Breast epithelium (tissue), 4 donors: ENCODE measurements around the gene CFHR2. TPM values are rescaled to one million over a fixed set of nuclear protein-coding genes. Genes with fewer than 3 reads are reported as not detected.

ENCODE experiments used
- DNase-seq, 2 donors: peaks; one replicate each; pipeline ENCODE4 v3.0.0-alpha.2; 2019; ENCODE audit warnings: low spot score in 2 of 2
- H3K27ac ChIP-seq, 2 donors: fragments of 200-600 bp; sonication (generic) in 1 of 2; one replicate each; pipeline ENCODE4 v1.5.1; 2016 to 2019; ENCODE audit warnings: mild to moderate bottlenecking in 1 of 2
- H3K27me3 ChIP-seq, 2 donors: fragments of 200-600 bp; sonication (generic) in 1 of 2; one replicate each; pipeline versions ENCODE4 v1.5.1 to v1.6.0; 2017 to 2019; ENCODE audit warnings: control low read depth in 1 of 2, mild to moderate bottlenecking in 1 of 2
- H3K36me3 ChIP-seq: fragments of 200-600 bp; one replicate; pipeline ENCODE4 v1.5.1; 2019
- H3K4me1 ChIP-seq, 2 donors: fragments of 200-600 bp; sonication (generic); one replicate each; pipeline ENCODE4 v1.5.1; 2016 to 2019; ENCODE audit warnings: control low read depth in 1 of 2
- H3K4me3 ChIP-seq, 3 donors: fragments of 200-600 bp; sonication (generic); 1 replicate in 2 of 3; 2 replicates in 1 of 3; pipeline ENCODE4 v1.5.1; 2016 to 2019; ENCODE audit warnings: mild to moderate bottlenecking in 3 of 3, moderate library complexity in 2 of 3
- H3K9me3 ChIP-seq, 2 donors: fragments of 200-600 bp; sonication (generic) in 1 of 2; one replicate each; pipeline ENCODE4 v1.5.1; 2016 to 2019; ENCODE audit warnings: control low read depth in 1 of 2
- POLR2A ChIP-seq: fragments of 450-650 bp; IDR thresholded peaks from one replicate; pipeline ENCODE4 v1.6.1; 2016; ENCODE audit warnings: antibody characterized with exemption, mild to moderate bottlenecking, moderate library complexity
- POLR2AphosphoS5 ChIP-seq, 3 donors: sonication (generic); formaldehyde crosslinking; IDR thresholded peaks; one replicate each; pipeline ENCODE4 v1.6.1; 2017; ENCODE audit warnings: antibody characterized with exemption in 3 of 3
- intact Hi-C: fragments of 100-400 bp; cut with DNase I; formaldehyde crosslinking; loops from one replicate; pipeline ENCODE4 v1.15.1; 2023; ENCODE audit warnings: low total_unique reads
- total RNA-seq, 3 donors: library from RNA; depleted of rRNA; stranded (reverse); fragments of >200 nt; gene quantifications; one replicate each; pipeline ENCODE4 v1.1.0, GENCODE V29; 2016
- TF ChIP-seq, protein P1 (sequence below), 3 donors: fragments of 450-650 bp; IDR thresholded peaks; one replicate each; pipeline ENCODE4 v1.5.1; 2016 to 2017; ENCODE audit warnings: antibody characterized with exemption in 3 of 3, mild to moderate bottlenecking in 3 of 3, moderate library complexity in 3 of 3

Gene CFHR2
- total RNA-seq, 3 donors from 2014 or later: not detected

GRCh38 chr1:196993916-196994315, 50.4 kb downstream of the CFHR2 start:
- no peaks in the 10 kb centered on the region for H3K27me3 ChIP-seq
- no peaks in the 10 kb centered on the region for H3K4me1 ChIP-seq
- no peaks in the 10 kb centered on the region for H3K9me3 ChIP-seq
- no peaks in the 10 kb centered on the region for H3K36me3 ChIP-seq
- no peak for DNase-seq
- intact Hi-C loops: no loop called here
- H3K27ac ChIP-seq: no peak overlapping the region
- no peak overlapping the region for H3K4me3 ChIP-seq
- TF ChIP-seq, protein P1, sequence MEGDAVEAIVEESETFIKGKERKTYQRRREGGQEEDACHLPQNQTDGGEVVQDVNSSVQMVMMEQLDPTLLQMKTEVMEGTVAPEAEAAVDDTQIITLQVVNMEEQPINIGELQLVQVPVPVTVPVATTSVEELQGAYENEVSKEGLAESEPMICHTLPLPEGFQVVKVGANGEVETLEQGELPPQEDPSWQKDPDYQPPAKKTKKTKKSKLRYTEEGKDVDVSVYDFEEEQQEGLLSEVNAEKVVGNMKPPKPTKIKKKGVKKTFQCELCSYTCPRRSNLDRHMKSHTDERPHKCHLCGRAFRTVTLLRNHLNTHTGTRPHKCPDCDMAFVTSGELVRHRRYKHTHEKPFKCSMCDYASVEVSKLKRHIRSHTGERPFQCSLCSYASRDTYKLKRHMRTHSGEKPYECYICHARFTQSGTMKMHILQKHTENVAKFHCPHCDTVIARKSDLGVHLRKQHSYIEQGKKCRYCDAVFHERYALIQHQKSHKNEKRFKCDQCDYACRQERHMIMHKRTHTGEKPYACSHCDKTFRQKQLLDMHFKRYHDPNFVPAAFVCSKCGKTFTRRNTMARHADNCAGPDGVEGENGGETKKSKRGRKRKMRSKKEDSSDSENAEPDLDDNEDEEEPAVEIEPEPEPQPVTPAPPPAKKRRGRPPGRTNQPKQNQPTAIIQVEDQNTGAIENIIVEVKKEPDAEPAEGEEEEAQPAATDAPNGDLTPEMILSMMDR (IDR thresholded peaks at IDR 0.05): no peak
- TF ChIP-seq POLR2A (no peak), POLR2AphosphoS5 (IDR thresholded peaks at IDR 0.05) (no peak)

DNA sequence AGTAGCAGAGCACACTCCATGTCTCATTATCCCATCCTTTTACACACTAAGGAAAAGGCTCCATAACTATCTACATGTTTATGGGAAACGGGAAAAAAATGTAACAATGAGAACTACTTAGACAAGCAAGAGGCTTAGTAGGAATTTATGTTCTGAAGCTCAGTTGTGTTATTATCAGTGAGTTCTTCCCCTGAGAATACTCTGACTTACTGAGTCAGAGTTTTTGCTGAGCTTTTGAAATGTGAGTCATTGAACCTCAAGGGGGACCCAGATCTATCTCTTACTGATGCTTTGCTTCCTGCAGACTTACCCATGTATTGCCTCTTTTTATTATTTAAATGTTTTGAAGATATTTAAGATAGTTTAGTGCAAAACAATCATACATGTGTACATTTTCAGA, 53.9 kb downstream of the CFHR2 start:
- H3K9me3 ChIP-seq: no peaks in the 10 kb centered on the region
- H3K36me3 ChIP-seq: no peaks in the 10 kb centered on the region
- no peak overlapping the region for H3K4me3 ChIP-seq
- TF ChIP-seq POLR2A (no peak), POLR2AphosphoS5 (IDR thresholded peaks at IDR 0.05) (no peak)
- TF ChIP-seq, protein P1 (IDR thresholded peaks at IDR 0.05): no peak
- H3K27me3 ChIP-seq: no peaks in the 10 kb centered on the region
- no peak overlapping the region for H3K27ac ChIP-seq
- no peaks in the 10 kb centered on the region for H3K4me1 ChIP-seq
- intact Hi-C loops: no loop called here
- no peak for DNase-seq

- intact Hi-C loops: no loop called here
- H3K27me3 ChIP-seq: no peaks in the 10 kb centered on the region
Measured at GRCh38 chr1:197001828-197002227, 58.3 kb downstream of the CFHR2 start.

GRCh38 chr1:197003132-197003531, 59.6 kb downstream of the CFHR2 start:
- Histone ChIP-seq H3K27me3 (no peaks in the 10 kb centered on the region), H3K36me3 (no peaks in the 10 kb centered on the region), H3K4me1 (no peaks in the 10 kb centered on the region), H3K9me3 (no peaks in the 10 kb centered on the region), H3K27ac (no peak overlapping the region), H3K4me3 (no peak overlapping the region)
- intact Hi-C loops: no loop called here
- no peak for DNase-seq
- TF ChIP-seq POLR2A (no peak), POLR2AphosphoS5 (IDR thresholded peaks at IDR 0.05) (no peak)
- TF ChIP-seq, protein P1 (IDR thresholded peaks at IDR 0.05): no peak

More at GRCh38 chr1:197001828-197002227, 58.3 kb downstream of the CFHR2 start:
- H3K27ac ChIP-seq: no peak overlapping the region
- H3K36me3 ChIP-seq: no peaks in the 10 kb centered on the region
- no peak for DNase-seq
- no peaks in the 10 kb centered on the region for H3K9me3 ChIP-seq
- H3K4me3 ChIP-seq: no peak overlapping the region
- H3K4me1 ChIP-seq: no peaks in the 10 kb centered on the region
- no peak for TF ChIP-seq POLR2A
- TF ChIP-seq, protein P1 (IDR thresholded peaks at IDR 0.05): no peak
- TF ChIP-seq POLR2AphosphoS5 (IDR thresholded peaks at IDR 0.05): no peak

DNA sequence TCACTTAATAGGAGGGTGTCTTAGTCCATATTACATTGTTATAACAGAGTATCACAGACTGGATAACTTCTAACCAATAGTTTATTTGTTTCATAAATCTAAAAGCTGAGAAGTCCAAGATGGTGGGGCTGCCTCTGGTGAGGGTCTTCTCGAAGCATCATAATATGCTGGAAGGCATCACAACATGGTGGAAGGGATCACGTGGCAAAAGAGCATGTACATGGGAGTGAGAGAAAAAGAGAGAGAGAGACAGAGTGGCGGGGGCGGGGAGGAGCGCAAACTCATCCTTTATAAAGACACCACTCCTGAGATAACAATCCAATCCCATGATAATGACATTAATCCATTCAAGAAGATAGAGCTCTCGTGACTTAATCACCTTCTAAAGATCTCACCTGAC, 65.3 kb downstream of the CFHR2 start:
- TF ChIP-seq, protein P1 (IDR thresholded peaks at IDR 0.05): no peak
- TF ChIP-seq POLR2A: no peak
- TF ChIP-seq POLR2AphosphoS5 (IDR thresholded peaks at IDR 0.05): no peak
- no peaks in the 10 kb centered on the region for H3K36me3 ChIP-seq
- no peak for DNase-seq
- H3K27ac ChIP-seq: no peak overlapping the region
- no peak overlapping the region for H3K4me3 ChIP-seq
- intact Hi-C loops: no loop called here
- peaks cover 0 to 6% of the 10 kb centered on the region in 2 donors for H3K9me3 ChIP-seq
- H3K4me1 ChIP-seq: no peaks in the 10 kb centered on the region
- H3K27me3 ChIP-seq: no peaks in the 10 kb centered on the region

Other genes with a start within 250 kb of the CFHR2 start
- gene CFHR3, start 168.9 kb upstream of the CFHR2 start, total RNA-seq: not detected
- gene CFHR1, start 124.0 kb upstream of the CFHR2 start, total RNA-seq: not detected
- gene CFHR4, start 55.7 kb upstream of the CFHR2 start, total RNA-seq: not detected
- gene CFHR5, start 33.8 kb downstream of the CFHR2 start, total RNA-seq: not detected
- not detected for gene F13B, start 123.5 kb downstream of the CFHR2 start, total RNA-seq
- 1 to 10 TPM in 1 of 3 donors, under 1 TPM in 2; under 0.01 to 3.2 (median 0.59) TPM for gene ASPM, start 202.9 kb downstream of the CFHR2 start, total RNA-seq